ENCODE results near the gene MRPL44. TPM values are rescaled to one million over a fixed set of nuclear protein-coding genes. Genes with fewer than 3 reads are reported as not detected.

Gene MRPL44
- total RNA-seq, 4 donors from 2014 or later: 25.8 to 40.6 (median 33.7) TPM

GRCh38 chr2:223945755-223946154 is 11.5 kb upstream of the MRPL44 start:
- Histone ChIP-seq H3K4me3 (peak overlapping the region; percentile 77 to 92 (median 86)), H3K36me3 (no peaks in the 10 kb centered on the region), H3K4me1 (peaks cover 20 to 27% of the 10 kb centered on the region in 2 donors), H3K27me3 (no peaks in the 10 kb centered on the region), H3K9me3 (no peaks in the 10 kb centered on the region), H3K27ac (peak overlapping the region; percentile 89 to 97 (median 92))
- in situ Hi-C loops (cut with MboI; ENCODE audit: low sequenced_read_pairs in 4 of 4) (no loop called here), intact Hi-C loops (cut with DNase I; ENCODE audit: low total_unique reads) (loop anchor here (1.0 to 2.0 kb wide), 3 partner anchors 12 to 640 kb away; partner anchors contain the start of genes CUL3 and MRPL44)
- DNase-seq (no peak), ATAC-seq (no peak)
- TF ChIP-seq CTCF (IDR thresholded peaks at IDR 0.05 in 4 of 5, conservative IDR thresholded peaks at IDR 0.05 in 1 of 5) (no peak), POLR2A (IDR thresholded peaks at IDR 0.05) (no peak)

- in situ Hi-C loops (cut with MboI; ENCODE audit: low sequenced_read_pairs in 4 of 4) (no loop called here), intact Hi-C loops (cut with DNase I; ENCODE audit: low total_unique reads) (no loop called here)
- TF ChIP-seq POLR2A (IDR thresholded peaks at IDR 0.05) (no peak), CTCF (IDR thresholded peaks at IDR 0.05 in 4 of 5, conservative IDR thresholded peaks at IDR 0.05 in 1 of 5) (no peak)
- H3K27ac ChIP-seq: no peak overlapping the region
- ATAC-seq (no peak), DNase-seq (no peak)
- H3K4me1 ChIP-seq: peaks cover 11 to 14% of the 10 kb centered on the region in 2 donors
- H3K27me3 ChIP-seq: no peaks in the 10 kb centered on the region
- H3K36me3 ChIP-seq: no peaks in the 10 kb centered on the region
- no peak overlapping the region for H3K4me3 ChIP-seq
- no peaks in the 10 kb centered on the region for H3K9me3 ChIP-seq
Observed at GRCh38 chr2:223947711-223948205, 9.5 kb upstream of the MRPL44 start.

- intact Hi-C loops (cut with DNase I; ENCODE audit: low total_unique reads): no loop called here
- Histone ChIP-seq H3K27me3 (no peaks in the 10 kb centered on the region), H3K27ac (no peak overlapping the region), H3K9me3 (no peaks in the 10 kb centered on the region), H3K4me3 (no peak overlapping the region), H3K36me3 (no peaks in the 10 kb centered on the region), H3K4me1 (peaks cover 5% of the 10 kb centered on the region in 2 donors)
- no peak for DNase-seq
- in situ Hi-C loops (cut with MboI; ENCODE audit: low sequenced_read_pairs in 4 of 4): no loop called here
- ATAC-seq: no peak
- TF ChIP-seq CTCF (IDR thresholded peaks at IDR 0.05 in 4 of 5, conservative IDR thresholded peaks at IDR 0.05 in 1 of 5): no peak
- no peak for TF ChIP-seq POLR2A (IDR thresholded peaks at IDR 0.05)
Observed at GRCh38 chr2:223949241-223949840, 7.9 kb upstream of the MRPL44 start.

- H3K27ac ChIP-seq: no peak overlapping the region
Observed at GRCh38 chr2:223950448-223951347, 6.6 kb upstream of the MRPL44 start.

More at GRCh38 chr2:223950448-223951347, 6.6 kb upstream of the MRPL44 start:
- TF ChIP-seq POLR2A (IDR thresholded peaks at IDR 0.05) (no peak), CTCF (IDR thresholded peaks at IDR 0.05 in 4 of 5, conservative IDR thresholded peaks at IDR 0.05 in 1 of 5) (no peak)
- H3K4me1 ChIP-seq: peaks cover 1 to 2% of the 10 kb centered on the region in 2 donors
- no peaks in the 10 kb centered on the region for H3K27me3 ChIP-seq
- H3K36me3 ChIP-seq: no peaks in the 10 kb centered on the region
- in situ Hi-C loops (cut with MboI; ENCODE audit: low sequenced_read_pairs in 4 of 4): loop anchor here in 3 of 4 donors (25.0 kb wide), 2 partner anchors 612 to 637 kb away; partner anchors contain the start of gene CUL3 (in 2 of the 3)
- no peak overlapping the region for H3K4me3 ChIP-seq
- DNase-seq (no peak), ATAC-seq (no peak)
- no peaks in the 10 kb centered on the region for H3K9me3 ChIP-seq
- intact Hi-C loops (cut with DNase I; ENCODE audit: low total_unique reads): loop anchor here (10.0 kb wide), 1 partner anchor 1296 kb away; the partner anchor contains the start of gene FARSB
